Gastroesophageal sphincter (tissue), 4 donors: ENCODE results near the gene MYO15A. TPM values are rescaled to one million over a fixed set of nuclear protein-coding genes. Genes with fewer than 3 reads are reported as not detected.

Source experiments
- ATAC-seq: fragments of 150-250 bp; one replicate; pipeline ENCODE4 v1.9.1; 2016; ENCODE audit warnings: mild to moderate bottlenecking, moderate library complexity
- H3K27ac ChIP-seq, 4 donors: fragments of 200-600 bp; sonication (generic) in 3 of 4; 1 replicate in 3 of 4; 2 replicates in 1 of 4; pipeline ENCODE4 v1.5.1; 2016 to 2019
- H3K27me3 ChIP-seq: fragments of 200-600 bp; sonication (generic); one replicate; pipeline ENCODE4 v1.5.1; 2019
- H3K36me3 ChIP-seq, 2 donors: fragments of 200-600 bp; sonication (generic); one replicate each; pipeline ENCODE4 v1.5.1; 2019; ENCODE audit warnings: control low read depth in 1 of 2
- H3K4me1 ChIP-seq, 3 donors: fragments of 200-600 bp; sonication (generic); 1 replicate in 2 of 3; 2 replicates in 1 of 3; pipeline ENCODE4 v1.5.1; 2016 to 2019; ENCODE audit warnings: control low read depth in 2 of 3
- H3K4me3 ChIP-seq, 2 donors: fragments of 200-600 bp; sonication (generic); one replicate each; pipeline ENCODE4 v1.5.1; 2019; ENCODE audit warnings: mild to moderate bottlenecking in 1 of 2, moderate library complexity in 1 of 2
- H3K9me3 ChIP-seq, 3 donors: fragments of 200-600 bp; sonication (generic); one replicate each; pipeline ENCODE4 v1.5.1; 2017 to 2019; ENCODE audit warnings: control low read depth in 2 of 3
- EP300 ChIP-seq: sonication (generic); formaldehyde crosslinking; IDR thresholded peaks from one replicate; pipeline ENCODE4 v1.6.1; 2017; ENCODE audit warnings: antibody characterized with exemption, mild to moderate bottlenecking
- POLR2A ChIP-seq, 2 donors: fragments of 450-650 bp; IDR thresholded peaks; one replicate each; pipeline ENCODE4 v1.6.1; 2017; ENCODE audit warnings: antibody characterized with exemption in 2 of 2, mild to moderate bottlenecking in 2 of 2, moderate library complexity in 1 of 2
- POLR2AphosphoS5 ChIP-seq: sonication (generic); formaldehyde crosslinking; IDR thresholded peaks from one replicate; pipeline ENCODE4 v1.6.1; 2017; ENCODE audit warnings: antibody characterized with exemption
- WGBS, 2 donors: methylation state at CpG; one replicate each; pipeline ENCODE4 v1.1.5; 2018; ENCODE audit warnings: low coverage in 1 of 2; 5-methylcytosine and 5-hydroxymethylcytosine counted together
- total RNA-seq, 4 donors: library from RNA; depleted of rRNA; stranded (reverse); fragments of >200 nt; gene quantifications; one replicate each; pipeline ENCODE4 v1.1.0, GENCODE V29; 2016
- TF ChIP-seq, protein P1 (sequence below), 4 experiments: fragments of 200-600 bp in 2 of 4; fragments of 450-650 bp in 2 of 4; sonication (generic) in 1 of 4; IDR thresholded peaks; one replicate each; pipeline ENCODE4 v1.5.1; 2017 to 2019; ENCODE audit warnings: antibody characterized with exemption in 4 of 4, mild to moderate bottlenecking in 2 of 4, moderate library complexity in 2 of 4

MYO15A gene
- total RNA-seq, 4 donors from 2014 or later: 0.59 to 1.2 (median 0.70) TPM

DNA sequence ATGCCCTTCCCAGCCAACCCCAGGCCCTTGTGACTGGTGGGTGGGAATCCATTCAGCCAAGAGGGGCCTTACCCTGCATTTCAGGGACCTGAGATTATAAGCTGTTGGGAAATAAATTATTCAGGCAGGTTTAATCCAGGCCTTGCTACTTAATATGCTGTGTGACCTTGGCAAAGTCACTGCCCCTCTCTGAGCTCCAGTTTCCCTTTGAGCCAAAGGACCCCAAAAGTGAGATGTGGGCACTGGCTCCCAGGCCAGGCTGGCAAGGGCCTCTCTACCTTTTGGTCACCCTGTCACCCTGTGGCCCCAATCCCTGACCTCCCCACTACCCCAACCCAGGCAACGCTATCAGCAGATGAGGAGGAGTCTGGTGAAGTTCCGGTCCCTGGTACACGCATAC, 33.9 kb downstream of the MYO15A start:
- no peak overlapping the region for H3K4me3 ChIP-seq
- H3K27me3 ChIP-seq: peaks cover 37% of the 10 kb centered on the region
- ATAC-seq: no peak
- H3K4me1 ChIP-seq: peaks cover 0 to 9% (median 0%) of the 10 kb centered on the region in 3 donors
- H3K9me3 ChIP-seq: no peaks in the 10 kb centered on the region
- H3K36me3 ChIP-seq: no peaks in the 10 kb centered on the region
- no peak for TF ChIP-seq EP300
- no peak for TF ChIP-seq POLR2A (IDR thresholded peaks at IDR 0.05)
- TF ChIP-seq POLR2AphosphoS5: no peak
- TF ChIP-seq, protein P1, sequence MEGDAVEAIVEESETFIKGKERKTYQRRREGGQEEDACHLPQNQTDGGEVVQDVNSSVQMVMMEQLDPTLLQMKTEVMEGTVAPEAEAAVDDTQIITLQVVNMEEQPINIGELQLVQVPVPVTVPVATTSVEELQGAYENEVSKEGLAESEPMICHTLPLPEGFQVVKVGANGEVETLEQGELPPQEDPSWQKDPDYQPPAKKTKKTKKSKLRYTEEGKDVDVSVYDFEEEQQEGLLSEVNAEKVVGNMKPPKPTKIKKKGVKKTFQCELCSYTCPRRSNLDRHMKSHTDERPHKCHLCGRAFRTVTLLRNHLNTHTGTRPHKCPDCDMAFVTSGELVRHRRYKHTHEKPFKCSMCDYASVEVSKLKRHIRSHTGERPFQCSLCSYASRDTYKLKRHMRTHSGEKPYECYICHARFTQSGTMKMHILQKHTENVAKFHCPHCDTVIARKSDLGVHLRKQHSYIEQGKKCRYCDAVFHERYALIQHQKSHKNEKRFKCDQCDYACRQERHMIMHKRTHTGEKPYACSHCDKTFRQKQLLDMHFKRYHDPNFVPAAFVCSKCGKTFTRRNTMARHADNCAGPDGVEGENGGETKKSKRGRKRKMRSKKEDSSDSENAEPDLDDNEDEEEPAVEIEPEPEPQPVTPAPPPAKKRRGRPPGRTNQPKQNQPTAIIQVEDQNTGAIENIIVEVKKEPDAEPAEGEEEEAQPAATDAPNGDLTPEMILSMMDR (IDR thresholded peaks at IDR 0.05): no peak
- H3K27ac ChIP-seq: no peak overlapping the region
- 80 to 100% methylated on average over 1 to 2 of the region's 3 CpGs for WGBS, 2 donors

DNA sequence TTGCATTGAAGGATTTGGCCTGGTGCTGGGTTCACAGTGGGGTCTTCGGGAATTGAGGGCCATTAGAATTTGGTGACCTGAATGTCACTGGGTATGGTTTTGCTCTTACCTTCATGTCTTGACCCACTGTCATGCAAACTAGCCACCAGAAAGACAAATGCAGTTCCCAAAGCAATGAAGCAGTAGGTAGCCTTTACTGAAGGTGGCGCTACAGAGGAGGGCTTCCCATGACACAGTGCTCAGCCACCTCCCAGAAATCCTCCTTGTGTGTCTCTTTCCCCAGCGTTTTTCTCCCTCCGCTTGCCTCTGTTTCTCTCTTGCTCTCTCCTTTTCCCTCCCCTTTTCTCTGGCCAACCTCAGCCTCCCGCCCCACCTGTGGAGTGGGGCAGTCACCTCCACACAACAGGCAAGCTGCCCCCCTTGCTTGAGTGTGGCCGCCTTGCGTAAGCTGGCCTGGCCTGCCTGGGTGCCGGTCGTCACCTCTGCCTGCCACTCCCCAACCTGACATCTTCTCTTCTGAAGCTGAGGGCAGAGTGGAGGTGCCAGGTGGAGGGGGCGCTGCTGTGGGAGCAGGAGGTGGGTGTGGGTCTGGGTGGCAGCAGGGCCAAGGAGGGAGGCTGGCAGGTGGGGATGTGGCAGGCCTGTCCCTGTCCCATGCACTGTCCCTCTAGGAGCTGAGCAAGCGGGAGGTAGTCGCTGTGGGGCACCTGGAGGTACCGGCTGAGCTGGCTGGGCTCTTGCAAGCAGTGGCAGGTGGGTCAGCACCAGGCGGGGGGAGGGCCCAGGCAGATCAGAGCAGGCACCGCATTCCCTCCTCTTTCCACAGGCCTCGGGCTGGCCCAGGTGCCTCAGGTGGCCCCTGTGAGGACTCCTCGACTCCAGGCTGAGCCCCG, 34.7 kb downstream of the MYO15A start:
- TF ChIP-seq POLR2A (IDR thresholded peaks at IDR 0.05): no peak
- TF ChIP-seq, protein P1 (IDR thresholded peaks at IDR 0.05): no peak
- no peak for TF ChIP-seq POLR2AphosphoS5
- no peak for TF ChIP-seq EP300
- Histone ChIP-seq H3K4me3 (no peak overlapping the region), H3K36me3 (no peaks in the 10 kb centered on the region), H3K9me3 (no peaks in the 10 kb centered on the region), H3K27ac (no peak overlapping the region), H3K27me3 (peaks cover 32% of the 10 kb centered on the region), H3K4me1 (peaks cover 0 to 9% (median 0%) of the 10 kb centered on the region in 3 donors)
- no peak for ATAC-seq
- WGBS, 2 donors: 40% methylated on average over 1 of the region's 18 CpGs; no CpG with 5 or more reads in 1 of the 2 donors

DNA sequence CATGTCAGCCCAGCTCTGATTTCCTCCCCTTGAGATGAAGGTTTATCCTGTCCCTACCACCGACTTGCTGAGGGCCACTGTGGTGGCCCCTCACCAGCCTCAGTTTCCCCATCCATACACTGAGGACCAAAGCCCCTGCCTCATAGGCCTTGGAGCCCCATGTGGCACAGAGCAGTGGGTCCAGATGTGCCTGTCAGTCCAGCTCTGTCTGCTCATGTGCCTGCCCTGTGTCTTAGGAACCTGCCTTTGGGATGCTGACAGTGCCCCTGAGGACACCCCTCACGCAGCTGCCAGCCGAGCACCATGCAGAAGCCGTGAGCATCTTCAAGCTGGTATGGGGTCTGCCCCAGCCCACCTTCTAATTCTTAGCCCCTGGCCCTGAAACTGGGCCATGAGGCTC, 35.7 kb downstream of the MYO15A start:
- peaks cover 0 to 9% (median 0%) of the 10 kb centered on the region in 3 donors for H3K4me1 ChIP-seq
- H3K36me3 ChIP-seq: peaks cover 0 to 1% of the 10 kb centered on the region in 2 donors
- no CpG with 5 or more reads among the region's 4 CpGs for WGBS, 2 donors
- no peak for ATAC-seq
- no peak overlapping the region for H3K4me3 ChIP-seq
- no peak overlapping the region for H3K27ac ChIP-seq
- TF ChIP-seq POLR2AphosphoS5: no peak
- TF ChIP-seq POLR2A (IDR thresholded peaks at IDR 0.05): no peak
- TF ChIP-seq, protein P1 (IDR thresholded peaks at IDR 0.05): no peak
- TF ChIP-seq EP300: no peak
- no peaks in the 10 kb centered on the region for H3K9me3 ChIP-seq
- peaks cover 32% of the 10 kb centered on the region for H3K27me3 ChIP-seq

DNA sequence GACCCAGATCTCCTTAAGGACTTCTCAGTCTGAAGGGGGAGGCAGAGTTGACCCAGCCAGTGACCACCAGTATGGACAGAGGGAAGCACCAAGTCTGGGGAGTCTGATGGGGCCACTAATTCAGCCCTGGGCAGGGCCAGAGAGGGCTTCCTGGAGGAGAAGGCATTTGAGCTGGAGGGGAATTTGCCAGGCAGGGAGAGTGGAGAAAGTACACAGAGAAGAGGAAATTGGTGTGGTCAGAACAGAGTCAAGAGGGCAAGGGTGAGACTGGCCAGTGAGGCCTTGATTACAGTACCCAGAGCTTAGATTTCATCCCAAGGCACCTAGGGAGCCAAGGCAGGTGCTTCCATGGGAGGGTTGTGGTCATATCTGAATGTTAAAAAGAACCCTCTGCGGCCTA, 36.3 kb downstream of the MYO15A start:
- ATAC-seq: no peak
- 88 to 100% methylated on average over 1 of the region's 1 CpG for WGBS, 2 donors
- no peak for TF ChIP-seq EP300
- no peak for TF ChIP-seq POLR2AphosphoS5
- TF ChIP-seq POLR2A (IDR thresholded peaks at IDR 0.05): no peak
- TF ChIP-seq, protein P1 (IDR thresholded peaks at IDR 0.05): no peak
- peaks cover 0 to 3% of the 10 kb centered on the region in 2 donors for H3K36me3 ChIP-seq
- H3K9me3 ChIP-seq: no peaks in the 10 kb centered on the region
- H3K4me1 ChIP-seq: peaks cover 0 to 9% (median 0%) of the 10 kb centered on the region in 3 donors
- no peak overlapping the region for H3K27ac ChIP-seq
- peaks cover 32% of the 10 kb centered on the region for H3K27me3 ChIP-seq
- H3K4me3 ChIP-seq: no peak overlapping the region
